GM19455 (cell line): Measurements from ENCODE around the gene PSKH1.
"Not testable (repeated sequence)": the region's sequence is repeated elsewhere in the genome, so short reads cannot be mapped to it uniquely, and the experiment has no call there.

Experiments
- ATAC-seq: cut with Tn5 transposase; IDR thresholded peaks from one replicate; pipeline ENCODE4 v1.9.1; 2021; ENCODE audit not compliant: unreplicated experiment

PSKH1 gene

GRCh38 chr16:67923414-67924116, 30.5 kb downstream of the PSKH1 start:
- no peak for ATAC-seq

DNA sequence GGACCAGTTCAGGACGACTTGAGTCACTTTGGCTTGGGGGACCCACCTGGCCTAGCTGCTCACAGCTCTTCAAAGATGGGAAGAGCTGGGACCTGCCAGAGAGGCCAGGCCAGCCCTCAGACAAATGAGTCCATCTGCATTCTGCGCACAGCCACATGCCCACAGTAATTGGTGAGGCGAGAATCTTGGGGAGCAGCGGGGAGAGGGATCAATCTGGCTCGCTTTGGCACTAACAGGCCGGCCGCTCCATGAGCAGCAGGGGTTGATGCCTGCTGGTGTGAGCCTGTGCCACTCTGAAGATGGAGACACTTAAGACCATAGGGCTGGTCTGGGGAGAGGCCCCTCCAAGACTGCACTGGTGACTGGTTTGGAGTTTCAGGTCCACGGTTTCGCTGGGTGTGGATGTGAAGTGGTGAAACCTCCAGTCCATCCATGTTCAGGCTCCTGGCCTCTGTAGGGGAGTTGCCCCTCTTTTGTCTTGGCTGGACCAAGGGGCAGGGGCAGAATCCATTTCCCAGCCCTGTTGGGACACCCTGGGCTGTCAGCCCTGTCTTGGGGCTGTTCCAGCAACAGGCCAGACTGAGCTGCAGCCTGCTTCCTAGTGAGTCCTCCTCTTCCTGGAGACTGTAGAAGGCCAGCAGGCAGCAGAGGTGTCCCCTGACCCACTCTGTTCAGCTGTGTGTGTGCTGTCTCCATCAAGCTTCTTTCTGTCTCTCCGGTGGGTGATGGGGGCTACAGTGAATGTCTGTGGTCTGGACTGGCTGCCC, 31.3 kb downstream of the PSKH1 start:
- no peak for ATAC-seq

- ATAC-seq = no peak
These were observed 33.2 kb downstream of the PSKH1 start for GRCh38 chr16:67926181-67926750.

DNA sequence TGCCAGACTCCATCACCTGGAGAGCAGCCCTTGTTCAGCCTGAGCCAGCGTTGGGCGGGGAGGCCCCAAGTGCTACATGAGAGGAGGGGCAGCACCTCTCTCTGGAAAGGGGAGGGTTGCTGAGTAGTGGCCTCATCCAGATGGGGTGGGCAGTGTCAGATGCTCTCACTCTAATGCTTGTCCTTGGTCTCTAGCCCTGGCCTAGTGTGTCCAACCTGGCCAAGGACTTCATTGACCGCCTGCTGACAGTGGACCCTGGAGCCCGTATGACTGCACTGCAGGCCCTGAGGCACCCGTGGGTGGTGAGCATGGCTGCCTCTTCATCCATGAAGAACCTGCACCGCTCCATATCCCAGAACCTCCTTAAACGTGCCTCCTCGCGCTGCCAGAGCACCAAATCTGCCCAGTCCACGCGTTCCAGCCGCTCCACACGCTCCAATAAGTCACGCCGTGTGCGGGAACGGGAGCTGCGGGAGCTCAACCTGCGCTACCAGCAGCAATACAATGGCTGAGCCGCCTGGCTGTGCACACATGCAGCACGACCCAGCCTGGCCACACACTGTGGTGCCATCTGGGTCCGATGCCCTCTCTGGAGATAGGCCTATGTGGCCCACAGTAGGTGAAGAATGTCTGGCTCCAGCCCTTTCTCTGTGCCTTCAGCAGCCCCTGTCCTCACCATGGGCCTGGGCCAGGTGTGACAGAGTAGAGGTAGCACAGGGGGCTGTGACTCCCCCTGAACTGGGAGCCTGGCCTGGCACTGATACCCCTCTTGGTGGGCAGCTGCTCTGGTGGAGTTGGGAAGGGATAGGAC, 34.3 kb downstream of the PSKH1 start:
- no peak for ATAC-seq

GRCh38 chr16:67928147-67928546, 35.1 kb downstream of the PSKH1 start:
- no peak for ATAC-seq

DNA sequence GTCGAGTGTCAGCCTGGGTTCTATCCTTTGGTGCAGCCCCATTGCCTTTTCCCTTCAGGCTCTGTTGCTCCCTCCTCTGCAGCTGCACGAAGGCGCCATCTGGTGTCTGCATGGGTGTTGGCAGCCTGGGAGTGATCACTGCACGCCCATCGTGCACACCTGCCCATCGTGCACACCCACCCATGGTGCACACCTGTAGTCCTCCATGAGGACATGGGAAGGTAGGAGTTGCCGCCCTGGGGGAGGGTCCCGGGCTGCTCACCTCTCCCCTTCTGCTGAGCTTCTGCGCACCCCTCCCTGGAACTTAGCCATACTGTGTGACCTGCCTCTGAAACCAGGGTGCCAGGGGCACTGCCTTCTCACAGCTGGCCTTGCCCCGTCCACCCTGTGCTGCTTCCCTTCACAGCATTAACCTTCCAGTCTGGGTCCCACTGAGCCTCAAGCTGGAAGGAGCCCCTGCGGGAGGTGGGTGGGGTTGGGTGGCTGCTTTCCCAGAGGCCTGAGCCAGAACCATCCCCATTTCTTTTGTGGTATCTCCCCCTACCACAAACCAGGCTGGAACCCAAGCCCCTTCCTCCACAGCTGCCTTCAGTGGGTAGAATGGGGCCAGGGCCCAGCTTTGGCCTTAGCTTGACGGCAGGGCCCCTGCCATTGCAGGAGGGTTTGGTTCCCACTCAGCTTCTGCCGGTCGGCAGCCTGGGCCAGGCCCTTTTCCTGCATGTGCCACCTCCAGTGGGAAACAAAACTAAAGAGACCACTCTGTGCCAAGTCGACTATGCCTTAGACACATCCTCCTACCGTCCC, 35.7 kb downstream of the PSKH1 start:
- ATAC-seq = no peak

GRCh38 chr16:67930191-67930590, 37.1 kb downstream of the PSKH1 start:
- no peak for ATAC-seq

- no peak for ATAC-seq
These were observed 37.7 kb downstream of the PSKH1 start for GRCh38 chr16:67930678-67931211.

GRCh38 chr16:67931712-67932461, 38.8 kb downstream of the PSKH1 start, which contains the start of gene CTRL:
CTRL (minus strand) TSS chr16:67931862; CDS start chr16:67931852, 10 bp downstream.
- no peak for ATAC-seq

DNA sequence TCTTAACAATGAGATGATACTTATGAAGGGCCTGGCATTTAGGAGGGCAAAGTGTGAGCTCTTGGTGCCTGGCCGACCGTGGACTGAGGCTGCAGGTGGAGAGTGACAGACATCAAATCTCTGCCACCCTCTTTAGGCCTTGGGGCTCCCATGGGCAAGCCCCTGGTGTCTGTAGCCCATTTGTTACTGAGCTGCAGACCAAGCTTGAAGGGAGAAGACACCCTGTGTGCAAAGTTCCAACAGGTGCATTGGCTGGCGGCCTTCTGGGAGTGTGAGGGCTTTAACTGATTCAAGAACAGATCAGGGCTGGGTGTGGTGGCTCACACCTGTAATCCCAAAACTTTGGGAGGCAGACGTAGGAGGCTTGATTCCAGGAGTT, 39.4 kb downstream of the PSKH1 start:
- ATAC-seq = no peak

- ATAC-seq = no peak
These were observed 40.8 kb downstream of the PSKH1 start for GRCh38 chr16:67933805-67934204.

DNA sequence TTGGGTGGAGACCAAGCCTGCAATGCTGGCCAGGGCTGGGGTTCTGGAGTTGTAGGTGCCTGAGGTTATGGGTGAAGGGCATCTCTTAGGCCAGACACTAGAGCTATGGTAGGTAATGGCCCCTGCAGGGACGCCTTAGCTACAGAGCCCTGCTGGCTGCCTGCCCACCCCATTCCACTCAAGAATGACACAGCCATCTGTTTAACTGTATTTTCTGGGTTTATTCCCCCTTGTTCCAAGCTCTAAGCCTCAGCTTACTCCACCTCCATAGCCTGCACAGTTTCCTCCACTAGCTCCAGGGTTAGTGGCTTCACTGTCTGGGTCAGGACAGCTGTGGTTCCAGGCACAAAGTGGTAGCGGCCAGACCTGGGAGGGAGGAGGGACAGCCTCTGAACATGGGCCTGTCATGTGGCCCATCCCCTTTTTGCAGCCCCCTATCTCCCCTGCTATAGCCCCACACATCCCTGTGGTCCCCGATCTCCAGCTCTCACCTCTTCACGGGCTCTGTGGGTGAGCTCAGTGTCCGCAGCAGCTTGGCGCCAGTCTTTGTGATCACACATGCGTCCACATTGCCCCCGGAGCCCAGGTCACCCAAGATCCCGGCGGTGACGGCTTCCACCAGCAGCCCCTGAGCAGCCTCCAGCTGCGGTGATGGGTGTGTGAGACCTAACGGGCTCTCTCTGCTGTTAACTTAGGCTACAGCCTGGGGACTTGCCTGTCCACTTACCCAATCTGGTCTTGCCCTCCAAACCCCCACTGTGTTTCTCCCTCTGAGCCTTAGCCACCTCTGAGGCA, 41.4 kb downstream of the PSKH1 start:
- no peak for ATAC-seq

DNA sequence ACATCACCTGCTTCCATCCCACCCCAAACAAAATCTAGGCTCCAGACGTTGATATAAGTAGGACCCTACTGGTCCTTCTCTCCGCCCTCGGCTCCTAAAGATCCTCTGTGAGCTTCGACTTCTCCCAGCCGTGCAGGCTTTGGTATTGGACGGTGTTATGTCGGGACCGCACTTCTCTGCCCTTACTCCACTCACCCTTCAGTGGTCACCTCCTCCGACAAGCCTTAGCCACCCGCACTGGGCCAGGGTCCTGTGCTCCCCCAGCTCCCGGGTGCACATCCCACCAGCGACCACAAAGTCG, 42.0 kb downstream of the PSKH1 start:
- ATAC-seq = no peak

DNA sequence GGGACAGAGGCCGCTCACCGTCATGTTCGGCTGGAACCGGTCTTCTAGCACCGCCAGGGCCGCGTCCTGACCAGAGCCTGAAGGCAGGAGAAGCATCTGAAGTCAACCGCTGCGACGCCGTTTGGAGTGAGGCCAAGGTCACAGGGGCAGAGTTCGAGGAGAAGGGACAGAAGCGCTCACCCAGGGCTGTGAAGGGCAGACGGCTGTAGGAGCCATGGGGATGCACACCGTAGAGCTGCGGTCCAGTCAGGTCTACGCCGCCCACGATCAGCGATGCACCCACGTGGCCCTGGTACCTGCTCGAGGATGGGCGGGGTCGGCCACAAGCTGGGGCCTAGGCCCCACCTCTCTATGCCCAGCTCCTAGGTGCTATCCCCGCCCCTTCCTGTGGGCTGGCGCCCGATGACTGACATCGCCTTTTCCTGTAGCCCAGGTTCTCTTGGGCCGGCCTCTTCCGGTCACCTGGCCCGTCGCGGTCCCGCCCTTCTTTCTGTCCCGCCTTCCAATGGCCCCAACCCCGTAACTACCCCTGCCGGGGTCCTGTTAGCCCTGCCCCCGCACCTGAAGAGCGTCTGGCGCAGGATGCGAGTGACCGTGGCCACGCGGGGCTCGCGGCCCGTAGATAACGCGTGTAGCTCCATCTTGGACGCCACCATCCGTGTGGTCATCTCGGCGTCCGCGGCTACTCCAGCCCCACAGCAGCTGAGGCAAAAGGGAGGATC, 42.5 kb downstream of the PSKH1 start:
- ATAC-seq = peak; percentile 84

DNA sequence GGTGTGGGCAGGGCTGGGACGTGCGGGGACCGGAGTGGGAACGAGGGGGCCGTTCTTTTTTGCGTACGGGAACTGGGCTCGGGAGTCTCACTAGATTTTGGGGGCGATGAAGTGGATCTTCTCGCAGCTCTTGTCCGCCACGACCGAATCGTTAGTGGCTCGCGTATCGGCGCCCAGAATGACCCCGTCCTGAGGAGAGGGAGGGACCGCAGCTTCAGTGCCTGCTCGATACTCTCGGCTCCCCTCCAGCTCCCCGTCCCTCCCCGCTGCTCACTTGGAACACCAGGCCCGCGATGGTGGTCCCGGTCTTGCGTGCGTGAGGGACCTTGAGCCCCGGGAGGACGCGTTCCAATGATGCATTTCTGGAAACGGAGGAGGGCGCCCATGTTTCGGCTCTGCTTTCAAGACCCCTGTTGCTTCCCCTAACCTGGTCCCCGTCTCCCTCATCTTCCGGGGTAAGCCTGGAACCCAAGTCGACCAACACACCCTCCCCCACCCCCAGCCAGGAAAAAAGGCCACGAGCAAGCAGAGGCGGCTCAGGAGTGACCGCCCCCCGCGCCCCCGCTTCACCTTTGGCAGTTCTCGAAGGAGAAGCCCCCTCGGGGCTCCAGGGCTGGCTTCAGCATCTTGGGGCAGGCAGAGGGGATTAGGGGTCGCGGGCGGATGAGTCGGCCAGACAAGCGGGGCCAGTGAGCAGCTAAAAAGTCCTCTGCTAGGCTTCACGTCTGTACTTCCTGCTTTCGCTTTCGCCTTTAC, 43.2 kb downstream of the PSKH1 start, which contains the start of gene PSMB10:
PSMB10 (minus strand) TSS at position 727 of the 756 bp plus-strand sequence; CDS start at position 626, 101 bp downstream.
- peak; percentile 4 for ATAC-seq

DNA sequence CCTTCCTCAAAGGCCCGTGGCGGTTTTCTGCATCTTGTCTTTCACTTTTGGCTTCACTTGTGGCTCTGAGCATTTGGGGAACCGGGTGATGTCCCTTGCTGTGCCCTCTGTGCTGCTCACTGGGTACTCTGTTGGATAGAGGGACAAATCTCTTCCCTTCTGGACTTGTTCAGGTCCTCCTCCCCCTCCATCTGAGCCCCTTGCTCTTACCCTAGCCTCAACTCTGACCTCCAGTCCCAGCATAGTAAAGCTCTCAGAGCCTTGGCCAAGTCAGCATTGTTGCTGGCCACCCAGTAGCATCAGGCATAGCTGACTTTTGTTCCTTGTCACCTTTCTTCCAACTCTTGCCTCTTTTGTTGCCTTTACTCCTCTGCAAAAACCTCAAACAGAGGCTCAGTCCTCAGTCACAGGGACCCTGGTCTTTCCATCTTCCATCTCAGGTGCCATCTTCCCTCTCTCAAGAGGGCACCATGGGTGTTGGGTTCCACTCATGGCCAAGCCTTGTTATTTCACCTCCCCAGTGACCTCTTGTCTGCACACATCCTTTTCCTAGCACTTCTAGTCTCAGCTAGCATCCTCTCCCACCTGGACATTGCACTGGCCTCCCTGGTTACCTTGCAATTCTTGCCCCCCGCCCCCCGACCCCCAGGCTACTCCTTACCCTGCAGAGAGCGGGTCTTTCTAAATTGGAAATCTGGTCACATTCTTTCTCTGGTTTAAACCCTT, 44.0 kb downstream of the PSKH1 start:
- peak; percentile 56 for ATAC-seq

GRCh38 chr16:67937713-67938112, 44.7 kb downstream of the PSKH1 start:
- ATAC-seq = not testable (repeated sequence)
